ENCODE results near the gene ST3GAL5. TPM values are rescaled to one million over a fixed set of nuclear protein-coding genes. Genes with fewer than 3 reads are reported as not detected.
A peak's percentile ranks its signal among the peaks of the same experiment; 100 is the strongest.

ST3GAL5 gene
- total and polyA plus RNA-seq, 2 of the 8 experiments (the other 6 are each of a cell fraction or from before 2014, with no cell fraction given): 1.9 to 4.5 TPM

DNA sequence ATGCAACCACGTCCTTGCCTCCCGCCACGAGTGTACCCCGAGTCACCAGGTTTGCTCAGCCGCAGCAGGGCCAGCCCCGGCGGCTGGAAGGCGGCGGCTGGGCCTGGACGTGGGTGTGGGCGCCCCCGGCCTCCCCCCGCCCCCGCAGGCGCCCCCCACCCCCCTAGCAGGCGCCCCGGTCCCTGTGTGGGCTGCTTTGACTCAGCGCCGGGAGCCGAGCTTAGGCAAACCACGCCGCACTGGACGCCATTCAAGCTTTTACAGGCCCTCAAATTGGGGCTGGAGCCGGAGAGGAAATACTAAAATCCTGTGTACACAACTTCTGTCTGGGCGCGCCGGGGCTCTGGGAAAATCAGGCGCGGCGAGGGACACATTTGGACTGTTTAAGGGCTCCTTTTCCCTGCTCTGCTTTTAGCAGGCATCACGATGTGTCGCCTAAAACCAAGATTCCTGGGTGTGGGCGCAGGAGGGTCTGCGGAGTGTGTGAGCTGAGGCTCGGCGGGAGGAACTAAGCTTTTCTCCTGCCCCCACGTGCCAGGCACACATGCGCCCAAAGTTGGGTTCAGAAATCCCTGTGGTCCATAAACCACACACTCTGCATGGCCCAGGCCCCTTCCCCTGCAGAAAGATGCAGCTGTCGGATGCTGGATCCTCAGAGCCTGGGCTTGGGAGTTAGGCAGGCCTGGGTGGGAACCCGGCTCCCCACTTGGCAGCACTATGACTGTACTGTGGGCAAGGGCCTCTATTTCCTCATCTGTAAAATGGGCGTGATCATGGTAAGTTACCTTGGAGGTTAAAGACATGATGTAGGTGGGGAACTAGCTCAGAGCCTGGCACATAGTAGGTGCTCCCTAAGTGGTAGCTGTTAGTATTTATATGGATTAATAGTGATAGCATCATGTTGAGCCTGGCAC is 77.4 kb downstream of the ST3GAL5 start:
- 84% methylated on average over 33 of the region's 41 CpGs; no CpG with 5 or more reads in 1 of the 2 experiments for WGBS, 2 experiments (ENCODE audit: extremely low coverage in 1 of 2, insufficient coverage in 1 of 2, insufficient read length in 1 of 2, insufficient replicate concordance in 2 of 2, low coverage in 1 of 2, low lambda C conversion rate in 2 of 2, missing lambda C conversion rate in 1 of 2)
- no peaks in the 10 kb centered on the region for H4K20me1 ChIP-seq (replicated peaks in 1 of 2; ENCODE audit: control insufficient read depth in 1 of 2, insufficient read depth in 2 of 2, low read length in 2 of 2)
- no peaks in the 10 kb centered on the region for H3K79me1 ChIP-seq (ENCODE audit: low read depth, low read length)
- H3K4me1 ChIP-seq (replicated peaks in 1 of 4; ENCODE audit: control insufficient read depth in 3 of 4, insufficient read depth in 4 of 4, low read length in 3 of 4): no peaks in the 10 kb centered on the region; a peak in 1 of 7 replicates
- H3K23me2 ChIP-seq (ENCODE audit: low read depth, low read length): no peaks in the 10 kb centered on the region
- H3K23ac ChIP-seq (ENCODE audit: insufficient read length): no peak overlapping the region
- FAIRE-seq: no peak
- 0 out of 4 replicates have a peak, but pooled peaks of 1 of the 2 experiments have one; percentile 11 for TF ChIP-seq HDAC2 (IDR thresholded peaks at IDR 0.05; ENCODE audit: borderline replicate concordance in 1 of 2, low read depth in 2 of 2, low read length in 2 of 2)
- TF ChIP-seq HDAC6 (IDR thresholded peaks at IDR 0.05; ENCODE audit: low read depth, low read length): no peak
- no peak overlapping the region for H3K18ac ChIP-seq (ENCODE audit: extremely low read depth, low read length)
- no peak overlapping the region for H2AK5ac ChIP-seq (ENCODE audit: low read depth, low read length)
- H3K79me2 ChIP-seq (ENCODE audit: control insufficient read depth in 1 of 2, insufficient read depth in 2 of 2, low read length in 2 of 2): no peaks in the 10 kb centered on the region
- H2BK12ac ChIP-seq (ENCODE audit: low read depth, low read length): no peak overlapping the region
- no peak overlapping the region for H3K4me3 ChIP-seq (ENCODE audit: extremely low read depth in 1 of 4, insufficient read depth in 2 of 4, low read depth in 3 of 4, low read length in 4 of 4)
- no peak overlapping the region for H3K27ac ChIP-seq (ENCODE audit: low read depth, low read length)
- H3K56ac ChIP-seq (replicated peaks; ENCODE audit: insufficient read length, low read depth, low read length): no peak overlapping the region
- ChIA-PET CTCF (ENCODE audit: partially characterized antibody) (interaction anchor here (0.7 to 11.2 kb wide), 16 partner anchors 7 to 134 kb away, joined by 3 to 128 read pairs (median 12); partner anchors contain the start of gene ATOH8), POLR2A (ENCODE audit: partially characterized antibody) (interaction anchor here (1.1 to 1.2 kb wide), 2 partner anchors 47 to 151 kb away, joined by 3 read pairs; no protein-coding TSS in a partner anchor)
- H2BK15ac ChIP-seq (ENCODE audit: low read length): no peak overlapping the region
- H3K27me3 ChIP-seq (replicated peaks in 1 of 4; ENCODE audit: control insufficient read depth in 3 of 4, extremely low read depth in 1 of 4, insufficient read depth in 3 of 4, low read length in 3 of 4): no peaks in the 10 kb centered on the region
- H2BK20ac ChIP-seq (ENCODE audit: low read length): no peak overlapping the region
- no peak overlapping the region for H3K4ac ChIP-seq (replicated peaks; ENCODE audit: insufficient read length, low read depth, low read length)
- H2BK120ac ChIP-seq (replicated peaks; ENCODE audit: low read depth, low read length): no peak overlapping the region
- no peak for DNase-seq (ENCODE audit: low read depth in 1 of 2, low spot score in 2 of 2)
- H3K36me3 ChIP-seq (ENCODE audit: control insufficient read depth in 2 of 4, insufficient read depth in 4 of 4, low read length in 3 of 4): no peaks in the 10 kb centered on the region
- H3K4me2 ChIP-seq (ENCODE audit: insufficient read depth in 1 of 2, low read depth in 2 of 2, low read length in 2 of 2): no peak overlapping the region
- no peaks in the 10 kb centered on the region for H3K9me3 ChIP-seq (ENCODE audit: insufficient read depth in 2 of 2, low read depth in 1 of 2, low read length in 1 of 2)
- no peak overlapping the region for H2AFZ ChIP-seq (ENCODE audit: low read length)
- no peak overlapping the region for H4K5ac ChIP-seq (ENCODE audit: insufficient read length, low read depth, low read length)
- no peak overlapping the region; a peak in 1 of 7 replicates for H3K9ac ChIP-seq (replicated peaks in 1 of 4; ENCODE audit: extremely low read depth in 1 of 4, low read depth in 3 of 4, low read length in 3 of 4)
- H4K8ac ChIP-seq (ENCODE audit: extremely low read depth, insufficient read depth, low read length): peak overlapping the region; percentile 32
- H2BK5ac ChIP-seq (ENCODE audit: low read depth, low read length): no peak overlapping the region
- H4K91ac ChIP-seq (replicated peaks; ENCODE audit: insufficient read length, low read length): no peak overlapping the region
- no peak overlapping the region for H3K14ac ChIP-seq (ENCODE audit: insufficient read length)

Measured in H1 (cell line).